Epithelial cell of esophagus (primary cell): ENCODE results near the gene GSTT2B.
"Not testable (repeated sequence)": the region's sequence is repeated elsewhere in the genome, so short reads cannot be mapped to it uniquely, and the experiment has no call there.

Experiments
- DNase-seq: peaks from one replicate; pipeline ENCODE4 v3.0.0; 2010; ENCODE audit warnings: low read depth
- H3K4me3 ChIP-seq: 2 replicates; pipeline ENCODE4 v1.5.1; 2011; ENCODE audit warnings: mild to moderate bottlenecking, low read length, control low read depth
- CTCF ChIP-seq: IDR thresholded peaks from 2 replicates; pipeline ENCODE4 v1.5.1; 2011; ENCODE audit warnings: low read depth, mild to moderate bottlenecking, low read length, control low read depth, inconsistent platforms; ENCODE audit not compliant: insufficient read depth; ENCODE audit errors: missing control alignments

GSTT2B gene

DNA sequence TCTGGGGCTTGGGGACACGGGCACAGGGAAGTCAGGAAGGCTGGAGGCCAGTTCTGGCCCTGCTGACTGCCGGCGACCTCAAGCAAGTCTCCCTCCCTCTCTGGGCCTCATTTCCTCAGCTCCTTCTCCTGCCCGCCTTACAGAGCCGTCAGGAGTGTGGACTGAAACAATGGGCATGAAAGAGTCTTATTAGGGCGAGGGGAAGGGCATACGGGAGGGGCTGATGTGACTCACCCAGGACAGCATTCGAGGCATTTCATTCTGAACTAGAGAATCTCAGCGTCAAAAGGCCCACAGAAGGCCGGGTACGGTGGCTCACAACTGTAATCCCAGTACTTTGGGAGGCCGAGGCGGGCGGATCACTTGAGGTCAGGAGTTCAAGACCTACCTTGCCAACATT lies 20.8 kb downstream of the GSTT2B start:
- H3K4me3 ChIP-seq, DNase-seq: not testable (repeated sequence)

DNA sequence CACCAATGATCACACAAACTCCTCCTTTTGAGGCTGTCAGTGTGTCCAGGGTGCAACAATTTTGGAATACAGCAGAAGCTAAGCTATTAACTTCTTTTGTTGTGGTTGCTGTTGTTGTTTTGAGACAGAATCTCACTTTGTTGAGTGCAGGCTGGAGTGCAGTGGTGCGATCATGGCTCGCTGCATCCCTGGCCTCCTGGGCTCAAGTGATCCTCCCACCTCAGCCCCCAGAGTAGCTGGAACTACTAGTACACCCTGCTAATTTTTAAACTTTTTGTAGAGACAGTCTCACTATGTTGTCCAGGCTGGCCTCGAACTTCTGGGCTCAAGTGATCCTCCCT lies 22.0 kb downstream of the GSTT2B start:
- DNase-seq: no peak
- H3K4me3 ChIP-seq: no peak overlapping the region
- no peak for TF ChIP-seq CTCF

GRCh38 chr22:23938328-23939016 lies 22.5 kb downstream of the GSTT2B start:
- DNase-seq: no peak
- TF ChIP-seq CTCF: no peak
- H3K4me3 ChIP-seq: no peak overlapping the region

DNA sequence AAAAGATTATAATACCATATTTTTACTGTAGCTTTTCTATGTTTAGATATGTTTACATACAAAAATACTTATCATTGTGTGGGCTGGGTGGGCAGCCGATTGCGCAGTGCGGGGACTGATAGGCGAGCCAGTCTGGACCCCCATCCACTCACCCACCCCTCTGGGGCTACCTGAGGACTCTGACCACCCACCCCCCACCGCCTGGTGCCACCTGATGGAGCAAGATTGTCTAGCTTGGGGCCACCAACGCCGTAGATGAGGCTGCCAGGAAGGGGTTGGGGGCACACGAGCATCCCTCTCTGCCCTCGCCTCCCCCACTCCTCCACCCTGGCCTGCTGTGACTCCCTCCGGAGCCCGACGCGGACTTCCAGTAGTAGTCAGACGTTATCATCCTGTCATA lies 34.4 kb downstream of the GSTT2B start:
- no peak for TF ChIP-seq CTCF
- no peak overlapping the region for H3K4me3 ChIP-seq
- no peak for DNase-seq

DNA sequence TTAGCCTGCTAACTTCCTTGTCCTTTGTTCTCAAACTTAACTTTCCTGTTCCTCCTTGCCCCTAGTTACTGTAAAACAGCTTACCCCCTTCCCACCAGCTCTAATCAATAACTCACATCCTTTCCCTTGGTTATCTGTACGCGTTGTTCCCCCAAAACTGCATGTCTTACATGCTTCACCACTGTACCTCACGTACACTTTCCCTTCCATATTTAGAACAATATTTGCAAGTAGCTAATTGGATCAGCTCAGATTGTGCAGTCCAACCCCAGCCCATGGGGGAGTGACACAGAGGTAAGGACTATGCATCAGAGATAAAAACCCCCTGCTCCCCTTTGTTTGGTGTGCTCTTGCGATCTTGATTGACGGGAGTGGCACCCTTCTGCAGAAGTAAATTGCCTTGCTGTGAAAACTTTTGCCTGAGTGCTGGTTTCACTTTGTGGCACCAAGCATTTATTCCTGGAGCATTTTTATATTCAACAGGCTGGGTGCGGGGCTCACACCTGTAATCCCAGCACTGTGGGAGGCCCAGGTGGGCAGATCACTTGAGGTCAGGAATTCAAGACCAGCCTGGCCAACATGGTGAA lies 35.9 kb downstream of the GSTT2B start:
- TF ChIP-seq CTCF: no peak
- no peak for DNase-seq
- H3K4me3 ChIP-seq: no peak overlapping the region

GRCh38 chr22:23922921-23923320 lies 38.1 kb downstream of the GSTT2B start:
- no peak for DNase-seq
- no peak overlapping the region for H3K4me3 ChIP-seq
- no peak for TF ChIP-seq CTCF

DNA sequence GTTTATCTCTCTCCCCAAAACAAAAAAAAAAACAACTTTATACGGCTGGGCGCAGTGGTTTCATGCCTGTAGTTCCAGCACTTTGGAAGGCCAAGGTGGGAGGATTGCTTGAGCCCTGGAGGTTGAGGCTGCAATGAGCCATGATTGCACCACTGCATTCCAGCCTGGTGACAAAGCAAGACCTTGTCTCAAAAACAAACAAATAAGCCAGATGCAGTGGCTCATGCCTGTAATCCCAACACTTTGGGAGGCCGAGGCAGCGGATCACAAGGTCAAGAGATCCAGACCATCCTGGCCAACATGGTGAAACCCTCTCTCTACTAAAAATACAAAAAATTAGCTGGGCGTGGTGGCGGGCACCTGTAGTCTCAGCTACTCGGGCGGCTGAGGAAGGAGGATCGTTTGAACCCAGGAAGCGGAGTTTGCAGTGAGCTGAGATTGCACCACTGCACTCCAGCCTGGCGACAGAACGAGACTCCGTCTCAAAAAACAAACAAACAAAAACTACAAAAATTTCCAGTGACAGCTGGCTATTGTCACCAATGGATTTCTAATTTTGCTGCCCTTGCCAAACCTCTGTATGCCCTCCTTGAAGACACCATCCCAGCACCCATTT lies 39.3 kb downstream of the GSTT2B start:
- not testable (repeated sequence) for H3K4me3 ChIP-seq
- DNase-seq: peak; percentile 77

- DNase-seq, H3K4me3 ChIP-seq: not testable (repeated sequence)
Observed at GRCh38 chr22:23920267-23920611, 40.8 kb downstream of the GSTT2B start.
